Smooth muscle cell (in vitro differentiated cells): ENCODE data around the gene MAN1C1. TPM values are rescaled to one million over a fixed set of nuclear protein-coding genes. Genes with fewer than 3 reads are reported as not detected.

Experiments used
- DNase-seq: peaks from one replicate; lab custom pipeline; 2025; ENCODE audit not compliant: unreplicated experiment; lab: John Stamatoyannopoulos, UW
- H2AFZ ChIP-seq: fragments of 200-600 bp; sonication (generic); 2 replicates; pipeline ENCODE4 v1.6.0; 2016; ENCODE audit warnings: antibody characterized with exemption, low read depth, mild to moderate bottlenecking
- H3F3A ChIP-seq: fragments of 200-600 bp; sonication (generic); 2 replicates; pipeline ENCODE4 v1.6.0; 2017; ENCODE audit warnings: antibody characterized with exemption, low read depth
- H3K27ac ChIP-seq: fragments of 200-600 bp; sonication (generic); 2 replicates; pipeline ENCODE4 v1.5.1; 2016; ENCODE audit warnings: low read depth, mild to moderate bottlenecking
- H3K27me3 ChIP-seq: fragments of 200-600 bp; sonication (generic); 2 replicates; pipeline ENCODE4 v1.6.1; 2016; ENCODE audit warnings: low read depth, mild to moderate bottlenecking
- H3K36me3 ChIP-seq: fragments of 200-600 bp; sonication (generic); 2 replicates; pipeline ENCODE4 v1.5.1; 2016; ENCODE audit warnings: low read depth
- H3K4me1 ChIP-seq: fragments of 200-600 bp; sonication (generic); 2 replicates; pipeline ENCODE4 v1.5.1; 2016; ENCODE audit warnings: low read depth
- H3K4me2 ChIP-seq: fragments of 200-600 bp; sonication (generic); 2 replicates; pipeline ENCODE4 v1.6.0; 2016; ENCODE audit warnings: mild to moderate bottlenecking
- H3K4me3 ChIP-seq: fragments of 200-600 bp; sonication (generic); 2 replicates; pipeline ENCODE4 v1.5.1; 2016; ENCODE audit warnings: mild to moderate bottlenecking
- H3K79me2 ChIP-seq: fragments of 200-600 bp; sonication (generic); 2 replicates; pipeline ENCODE4 v1.6.0; 2016; ENCODE audit warnings: low read depth, mild to moderate bottlenecking
- H3K9ac ChIP-seq: fragments of 200-600 bp; sonication (generic); 2 replicates; pipeline ENCODE4 v1.6.0; 2016; ENCODE audit warnings: low read depth
- H3K9me3 ChIP-seq: fragments of 200-600 bp; sonication (generic); replicated peaks from 2 replicates; pipeline ENCODE4 v1.5.1; 2016; ENCODE audit warnings: low read depth
- H4K20me1 ChIP-seq: fragments of 200-600 bp; sonication (generic); 2 replicates; pipeline ENCODE4 v1.6.0; 2016; ENCODE audit warnings: low read depth
- CTCF ChIP-seq: fragments of 200-600 bp; sonication (generic); IDR thresholded peaks from 2 replicates; pipeline ENCODE4 v1.5.1; 2017; ENCODE audit warnings: borderline replicate concordance, mild to moderate bottlenecking, antibody characterized with exemption; ENCODE audit not compliant: insufficient read depth, poor library complexity, severe bottlenecking
- WGBS: methylation state at CpG from one replicate; pipeline ENCODE4 v1.1.7; 2016; ENCODE audit warnings: low lambda C conversion rate; 5-methylcytosine and 5-hydroxymethylcytosine counted together
- polyA plus RNA-seq: library from polyadenylated mRNA; unstranded; fragments of >200 nt; fragmentation: Nextera tagmentation; extraction: Ambion mirVana; gene quantifications from 2 replicates; pipeline ENCODE4 v1.2.1, GENCODE V29; 2016
- total RNA-seq: library from RNA; depleted of rRNA; stranded (reverse); fragments of >200 nt; gene quantifications from 2 replicates; pipeline ENCODE4 v1.2.3, GENCODE V29; 2014

Gene MAN1C1
- total and polyA plus RNA-seq, 2 experiments from 2014 or later = 4.4 to 10.5 TPM

GRCh38 chr1:25758466-25759070, 142.0 kb downstream of the MAN1C1 start:
- WGBS = 89% methylated on average over 15 of the region's 15 CpGs
- no peak for TF ChIP-seq CTCF

GRCh38 chr1:25760122-25760719, 143.6 kb downstream of the MAN1C1 start:
- Histone ChIP-seq H3K79me2 (no peaks in the 10 kb centered on the region), H3K9me3 (no peaks in the 10 kb centered on the region), H3K4me2 (no peak overlapping the region), H3K9ac (no peak overlapping the region), H3K27ac (no peak overlapping the region), H4K20me1 (no peaks in the 10 kb centered on the region), H2AFZ (no peak overlapping the region), H3K27me3 (peaks cover 19% of the 10 kb centered on the region), H3K4me3 (no peak overlapping the region), H3K4me1 (peaks cover 5% of the 10 kb centered on the region), H3F3A (no peaks in the 10 kb centered on the region), H3K36me3 (no peaks in the 10 kb centered on the region)
- DNase-seq = no peak
- WGBS = 85% methylated on average over 11 of the region's 11 CpGs
- TF ChIP-seq CTCF = no peak

More at GRCh38 chr1:25758466-25759070, 142.0 kb downstream of the MAN1C1 start:
- peaks cover 19% of the 10 kb centered on the region for H3K27me3 ChIP-seq
- no peak overlapping the region for H3K4me3 ChIP-seq
- H3K79me2 ChIP-seq = no peaks in the 10 kb centered on the region
- H3K9me3 ChIP-seq = no peaks in the 10 kb centered on the region
- H3K4me1 ChIP-seq = peaks cover 5% of the 10 kb centered on the region
- no peak for DNase-seq
- no peaks in the 10 kb centered on the region for H3K36me3 ChIP-seq
- no peaks in the 10 kb centered on the region for H4K20me1 ChIP-seq
- no peaks in the 10 kb centered on the region for H3F3A ChIP-seq
- H3K27ac ChIP-seq = no peak overlapping the region
- no peak overlapping the region for H2AFZ ChIP-seq
- no peak overlapping the region for H3K9ac ChIP-seq
- no peak overlapping the region for H3K4me2 ChIP-seq

GRCh38 chr1:25760871-25761270, 144.3 kb downstream of the MAN1C1 start:
- H3F3A ChIP-seq = no peaks in the 10 kb centered on the region
- H3K9ac ChIP-seq = no peak overlapping the region
- H3K4me3 ChIP-seq = no peak overlapping the region
- H3K36me3 ChIP-seq = no peaks in the 10 kb centered on the region
- H3K27me3 ChIP-seq = peaks cover 18% of the 10 kb centered on the region
- peaks cover 10% of the 10 kb centered on the region for H3K4me1 ChIP-seq
- no peak overlapping the region for H3K27ac ChIP-seq
- no peaks in the 10 kb centered on the region for H4K20me1 ChIP-seq
- H2AFZ ChIP-seq = no peak overlapping the region
- H3K9me3 ChIP-seq = no peaks in the 10 kb centered on the region
- WGBS = 71% methylated on average over 5 of the region's 5 CpGs
- no peak for TF ChIP-seq CTCF
- no peak for DNase-seq
- no peak overlapping the region for H3K4me2 ChIP-seq
- H3K79me2 ChIP-seq = no peaks in the 10 kb centered on the region

- no peak for TF ChIP-seq CTCF
- no peak overlapping the region for H3K4me2 ChIP-seq
- DNase-seq = no peak
- H3K9me3 ChIP-seq = no peaks in the 10 kb centered on the region
- peaks cover 4% of the 10 kb centered on the region for H3K27me3 ChIP-seq
- 92% methylated on average over 10 of the region's 10 CpGs for WGBS
- H4K20me1 ChIP-seq = no peaks in the 10 kb centered on the region
- peaks cover 9% of the 10 kb centered on the region for H3K4me1 ChIP-seq
- no peak overlapping the region for H3K9ac ChIP-seq
- H2AFZ ChIP-seq = no peak overlapping the region
- H3K27ac ChIP-seq = no peak overlapping the region
- H3F3A ChIP-seq = no peaks in the 10 kb centered on the region
- no peak overlapping the region for H3K4me3 ChIP-seq
- H3K79me2 ChIP-seq = no peaks in the 10 kb centered on the region
- H3K36me3 ChIP-seq = no peaks in the 10 kb centered on the region
Measured at GRCh38 chr1:25763493-25763892, 146.9 kb downstream of the MAN1C1 start.
